Activated B cell treated with CpG ODN at 0.5 μM for 24 hours (primary cell): ENCODE results near the gene SBNO2. TPM values are rescaled to one million over a fixed set of nuclear protein-coding genes. Genes with fewer than 3 reads are reported as not detected.

Experiments used
- ATAC-seq: fragments of 200-7000 bp; cut with Tn5 transposase; one replicate; pipeline ENCODE4 v1.10.0; 2021; ENCODE audit warnings: low read depth, mild to moderate bottlenecking, moderate library complexity
- CTCF ChIA-PET: fragments of 350-600 bp; sonication (Branson Sonifier 250); formaldehyde crosslinking; loops from one replicate; lab custom pipeline; 2021; ENCODE audit warnings: antibody characterized with exemption; lab: Charles Lee
- POLR2A ChIA-PET: fragments of 350-600 bp; sonication (Branson Sonifier 250); formaldehyde crosslinking; loops from one replicate; lab custom pipeline; 2021; ENCODE audit warnings: antibody characterized with exemption; lab: Charles Lee
- DNase-seq: peaks from one replicate; pipeline ENCODE4 v3.0.0; 2022
- H3K27ac Mint-ChIP-seq: one replicate; pipeline ENCODE4 v1.8.0; 2020; ENCODE audit warnings: mixed read lengths
- H3K27me3 Mint-ChIP-seq: one replicate; pipeline ENCODE4 v1.8.0; 2021; ENCODE audit warnings: mixed read lengths
- H3K36me3 Mint-ChIP-seq: one replicate; pipeline ENCODE4 v1.8.0; 2021; ENCODE audit warnings: low read depth, mixed read lengths
- H3K4me1 Mint-ChIP-seq: one replicate; pipeline ENCODE4 v1.8.0; 2021; ENCODE audit warnings: mixed read lengths
- H3K4me3 Mint-ChIP-seq: one replicate; pipeline ENCODE4 v1.8.0; 2020; ENCODE audit warnings: mild to moderate bottlenecking, mixed read lengths
- H3K9me3 Mint-ChIP-seq: one replicate; pipeline ENCODE4 v1.8.0; 2020; ENCODE audit warnings: mixed read lengths
- CTCF ChIP-seq: fragments of 200-600 bp; IDR thresholded peaks from one replicate; pipeline ENCODE4 v1.8.0; 2022; ENCODE audit warnings: antibody characterized with exemption, mild to moderate bottlenecking
- intact Hi-C: fragments of 100-400 bp; cut with micrococcal nuclease; formaldehyde crosslinking; loops from one replicate; pipeline ENCODE4 v1.15.1; 2024
- total RNA-seq: library from RNA; stranded (reverse); gene quantifications from 2 replicates; pipeline ENCODE4 v1.2.3, GENCODE V29; 2022

Gene SBNO2
- total RNA-seq, 1 donor from 2014 or later = 127 TPM

- no peak overlapping the region for H3K27ac Mint-ChIP-seq
- H3K9me3 Mint-ChIP-seq = no peaks in the 10 kb centered on the region
- ChIA-PET CTCF (interaction anchor here (1.2 kb wide), 1 partner anchor 220 kb away, joined by 3 read pairs; no protein-coding TSS in a partner anchor), POLR2A (interaction anchor here (0.5 to 0.6 kb wide), 2 partner anchors 9 to 204 kb away, joined by 3 read pairs; no protein-coding TSS in a partner anchor)
- intact Hi-C loops = no loop called here
- no peak overlapping the region for H3K4me3 Mint-ChIP-seq
- peaks cover 2% of the 10 kb centered on the region for H3K4me1 Mint-ChIP-seq
- DNase-seq (no peak), ATAC-seq (no peak)
- H3K27me3 Mint-ChIP-seq = no peaks in the 10 kb centered on the region
- TF ChIP-seq CTCF = no peak
- H3K36me3 Mint-ChIP-seq = peaks cover 25% of the 10 kb centered on the region
Observed at GRCh38 chr19:1220976-1221903, 47.2 kb upstream of the SBNO2 start.

- ATAC-seq = no peak
- TF ChIP-seq CTCF = no peak
- Mint-ChIP-seq H3K4me1 (peaks cover 2% of the 10 kb centered on the region), H3K27me3 (no peaks in the 10 kb centered on the region), H3K4me3 (no peak overlapping the region), H3K27ac (no peak overlapping the region), H3K9me3 (no peaks in the 10 kb centered on the region), H3K36me3 (peaks cover 29% of the 10 kb centered on the region)
- ChIA-PET POLR2A (no interaction called here), CTCF (interaction anchor here (1.2 kb wide), 1 partner anchor 219 kb away, joined by 3 read pairs; no protein-coding TSS in a partner anchor)
- intact Hi-C loops = no loop called here
- no peak for DNase-seq
Observed at GRCh38 chr19:1220477-1220930, 46.4 kb upstream of the SBNO2 start.

GRCh38 chr19:1219786-1220476 is 45.9 kb upstream of the SBNO2 start:
- TF ChIP-seq CTCF = no peak
- CTCF ChIA-PET = interaction anchor here (1.2 kb wide), 1 partner anchor 219 kb away, joined by 3 read pairs; no protein-coding TSS in a partner anchor
- Mint-ChIP-seq H3K27ac (no peak overlapping the region), H3K4me3 (no peak overlapping the region), H3K27me3 (no peaks in the 10 kb centered on the region), H3K9me3 (no peaks in the 10 kb centered on the region), H3K4me1 (peaks cover 2% of the 10 kb centered on the region), H3K36me3 (peaks cover 26% of the 10 kb centered on the region)
- no peak for DNase-seq
- no peak for ATAC-seq
- intact Hi-C loops = no loop called here
- POLR2A ChIA-PET = no interaction called here

GRCh38 chr19:1218751-1219567 is 44.9 kb upstream of the SBNO2 start:
- peaks cover 6% of the 10 kb centered on the region for H3K4me1 Mint-ChIP-seq
- H3K9me3 Mint-ChIP-seq = no peaks in the 10 kb centered on the region

More at GRCh38 chr19:1218751-1219567, 44.9 kb upstream of the SBNO2 start:
- CTCF ChIA-PET = no interaction called here
- no peaks in the 10 kb centered on the region for H3K27me3 Mint-ChIP-seq
- POLR2A ChIA-PET = no interaction called here
- no peak for ATAC-seq
- H3K27ac Mint-ChIP-seq = no peak overlapping the region
- intact Hi-C loops = no loop called here
- no peak overlapping the region for H3K4me3 Mint-ChIP-seq
- DNase-seq = no peak
- peaks cover 25% of the 10 kb centered on the region for H3K36me3 Mint-ChIP-seq
- TF ChIP-seq CTCF = no peak
